PC-9 (cell line): ENCODE data around the gene SMIM29.

Source experiments
- EZH2 ChIP-seq: fragments of 200-600 bp; sonication (generic); IDR thresholded peaks from 2 replicates; pipeline ENCODE4 v1.8.0; 2017; ENCODE audit warnings: antibody characterized with exemption, low read depth
- TF ChIP-seq, protein P1 (sequence below): fragments of 200-600 bp; sonication (generic); conservative IDR thresholded peaks from 2 replicates; pipeline ENCODE4 v1.6.1; 2017; ENCODE audit warnings: mixed run types, antibody characterized with exemption, mild to moderate bottlenecking, moderate library complexity

- TF ChIP-seq, protein P1, sequence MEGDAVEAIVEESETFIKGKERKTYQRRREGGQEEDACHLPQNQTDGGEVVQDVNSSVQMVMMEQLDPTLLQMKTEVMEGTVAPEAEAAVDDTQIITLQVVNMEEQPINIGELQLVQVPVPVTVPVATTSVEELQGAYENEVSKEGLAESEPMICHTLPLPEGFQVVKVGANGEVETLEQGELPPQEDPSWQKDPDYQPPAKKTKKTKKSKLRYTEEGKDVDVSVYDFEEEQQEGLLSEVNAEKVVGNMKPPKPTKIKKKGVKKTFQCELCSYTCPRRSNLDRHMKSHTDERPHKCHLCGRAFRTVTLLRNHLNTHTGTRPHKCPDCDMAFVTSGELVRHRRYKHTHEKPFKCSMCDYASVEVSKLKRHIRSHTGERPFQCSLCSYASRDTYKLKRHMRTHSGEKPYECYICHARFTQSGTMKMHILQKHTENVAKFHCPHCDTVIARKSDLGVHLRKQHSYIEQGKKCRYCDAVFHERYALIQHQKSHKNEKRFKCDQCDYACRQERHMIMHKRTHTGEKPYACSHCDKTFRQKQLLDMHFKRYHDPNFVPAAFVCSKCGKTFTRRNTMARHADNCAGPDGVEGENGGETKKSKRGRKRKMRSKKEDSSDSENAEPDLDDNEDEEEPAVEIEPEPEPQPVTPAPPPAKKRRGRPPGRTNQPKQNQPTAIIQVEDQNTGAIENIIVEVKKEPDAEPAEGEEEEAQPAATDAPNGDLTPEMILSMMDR, result no peak
- no peak for TF ChIP-seq EZH2
These were observed 23.3 kb downstream of the SMIM29 start for GRCh38 chr6:34225551-34225950.
